ENCODE results near the gene DDIAS. TPM values are rescaled to one million over a fixed set of nuclear protein-coding genes. Genes with fewer than 3 reads are reported as not detected.
A peak's percentile ranks its signal among the peaks of the same experiment; 100 is the strongest.

DDIAS gene
- total and polyA plus RNA-seq, 9 of the 15 experiments (the other 6 are each of a cell fraction or from before 2014, with no cell fraction given) = 9.4 to 27.2 (median 23.3) TPM

GRCh38 chr11:82896183-82896582, 5.4 kb upstream of the DDIAS start:
- no peak overlapping the region for H3K4me2 ChIP-seq (ENCODE audit: insufficient read depth, low read length)
- no peaks in the 10 kb centered on the region for H3K27me3 ChIP-seq (ENCODE audit: control insufficient read depth in 2 of 2, insufficient read depth in 2 of 2, low read length in 2 of 2)
- TF ChIP-seq MBD2 (IDR thresholded peaks at IDR 0.05; ENCODE audit: borderline replicate concordance, low read depth) = no peak
- TF ChIP-seq ZNF134 (CRISPR knock-in tag; conservative IDR thresholded peaks at IDR 0.05) = peak; percentile 71
- no peak for TF ChIP-seq FUS (optimal IDR thresholded peaks at IDR 0.05; ENCODE audit: low read depth, low read length)
- TF ChIP-seq PPARD (CRISPR knock-in tag; IDR thresholded peaks at IDR 0.05) = no peak
- no peak for TF ChIP-seq ETV1 (tag; conservative IDR thresholded peaks at IDR 0.05; ENCODE audit: low read depth)
- TF ChIP-seq TFAM (CRISPR knock-in tag; conservative IDR thresholded peaks at IDR 0.05) = no peak
- no peak for TF ChIP-seq MCM7 (IDR thresholded peaks at IDR 0.05)
- TF ChIP-seq ZNF41 (CRISPR knock-in tag; conservative IDR thresholded peaks at IDR 0.05) = no peak
- no peak for TF ChIP-seq STAT5A (IDR thresholded peaks at IDR 0.05; ENCODE audit: borderline replicate concordance, low read length)
- H2AFZ ChIP-seq (ENCODE audit: low read depth, low read length) = no peak overlapping the region
- BruUV-seq (replicated peaks) = no TSS peak
- CTCF ChIA-PET (ENCODE audit: low intra/inter-chr PET ratio) = no interaction called here
- no peak overlapping the region for H3K9ac ChIP-seq (ENCODE audit: insufficient read depth in 1 of 2, low read depth in 2 of 2, low read length in 2 of 2)
- 83% methylated on average over 3 of the region's 6 CpGs for WGBS (ENCODE audit: insufficient coverage, low coverage, missing lambda C conversion rate)
- FAIRE-seq (no peak), ATAC-seq (no peak), DNase-seq (ENCODE audit: extremely low read depth in 1 of 4, low spot score in 3 of 4) (no peak)
- no peaks in the 10 kb centered on the region for H4K20me1 ChIP-seq (replicated peaks; ENCODE audit: control insufficient read depth, insufficient read depth, low read length)
- H3K9me3 ChIP-seq (replicated peaks; ENCODE audit: control insufficient read depth, insufficient read depth, low read depth, low read length) = no peaks in the 10 kb centered on the region
- no peaks in the 10 kb centered on the region for H3K36me3 ChIP-seq (ENCODE audit: control insufficient read depth, insufficient read depth, low read length)
- H3K4me1 ChIP-seq (replicated peaks in 1 of 2; ENCODE audit: control insufficient read depth in 2 of 2, insufficient read depth in 2 of 2, low read length in 2 of 2) = peaks cover 7 to 9% of the 10 kb centered on the region in 2 experiments
- intact Hi-C loops (cut with micrococcal nuclease) = no loop called here
- in situ Hi-C loops (cut with MboI) = no loop called here
- H3K4me3 ChIP-seq = no peak overlapping the region
- peaks cover 24% of the 10 kb centered on the region for H3K79me2 ChIP-seq (ENCODE audit: control insufficient read depth, insufficient read depth, low read length)
- POLR2A ChIA-PET = no interaction called here
- H3K9me1 ChIP-seq (ENCODE audit: control insufficient read depth, insufficient read depth, low read length) = no peaks in the 10 kb centered on the region
- H3K27ac ChIP-seq (ENCODE audit: extremely low read depth, low read depth, low read length) = no peak overlapping the region
